HG03066 (cell line): Measurements from ENCODE around the gene USP10.

Experiments used
- ATAC-seq: cut with Tn5 transposase; IDR thresholded peaks from one replicate; pipeline ENCODE4 v1.9.1; 2021; ENCODE audit warnings: low read depth; ENCODE audit not compliant: unreplicated experiment

The USP10 gene

DNA sequence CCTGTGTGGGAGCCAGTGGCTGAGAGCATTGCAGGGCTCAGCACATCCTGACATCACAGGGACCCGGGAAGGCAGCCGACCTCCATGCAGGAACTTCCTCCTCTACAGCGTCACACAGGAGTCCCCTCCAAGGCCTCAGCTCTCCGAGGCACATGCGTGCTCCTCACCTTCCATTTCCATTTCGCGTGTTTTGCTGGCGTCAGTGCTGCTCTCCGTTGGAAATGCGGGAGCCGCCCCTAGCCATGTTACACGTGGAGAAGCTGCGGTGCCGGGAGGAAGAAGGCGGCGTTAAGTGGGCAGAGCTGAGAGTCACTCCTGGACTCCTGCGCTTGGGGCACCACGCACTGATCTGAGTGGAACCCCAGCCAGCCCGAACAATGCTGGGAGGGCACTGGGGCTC, 94.8 kb downstream of the USP10 start:
- no peak for ATAC-seq

DNA sequence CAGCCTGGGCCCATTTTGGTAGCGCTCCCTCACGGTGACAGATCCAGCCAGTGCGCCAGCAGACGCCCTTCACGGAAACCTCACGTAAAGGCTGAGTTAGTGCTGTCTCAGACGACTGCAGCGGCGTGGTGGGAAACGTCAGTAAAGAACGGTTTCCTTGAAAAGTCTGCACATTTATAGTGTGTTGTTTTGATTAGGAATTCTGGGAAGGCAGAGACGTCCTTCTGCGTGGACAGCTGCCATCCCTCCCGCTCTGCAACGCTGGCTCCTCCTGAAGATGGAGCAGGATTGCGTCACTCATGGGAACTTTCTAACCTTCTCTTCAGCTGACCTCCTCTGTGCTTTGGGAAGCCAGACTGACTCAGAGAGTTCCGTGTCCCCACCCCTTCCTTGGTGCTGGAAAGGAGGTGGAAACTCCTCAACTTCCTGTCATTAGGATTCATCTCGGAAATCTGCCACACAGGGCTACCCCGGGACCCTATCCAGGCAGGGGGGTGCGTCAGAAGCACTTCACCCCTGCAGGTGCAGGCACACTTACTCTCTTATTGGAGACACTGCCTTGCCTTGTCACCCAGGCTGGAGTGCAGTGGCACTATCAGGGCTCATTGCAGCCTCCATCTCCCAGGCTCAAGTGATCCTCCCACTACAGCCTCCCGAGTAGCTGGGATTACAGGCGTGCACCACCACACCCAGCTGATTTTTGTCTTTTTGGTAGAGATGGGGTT, 95.7 kb downstream of the USP10 start:
- no peak for ATAC-seq

DNA sequence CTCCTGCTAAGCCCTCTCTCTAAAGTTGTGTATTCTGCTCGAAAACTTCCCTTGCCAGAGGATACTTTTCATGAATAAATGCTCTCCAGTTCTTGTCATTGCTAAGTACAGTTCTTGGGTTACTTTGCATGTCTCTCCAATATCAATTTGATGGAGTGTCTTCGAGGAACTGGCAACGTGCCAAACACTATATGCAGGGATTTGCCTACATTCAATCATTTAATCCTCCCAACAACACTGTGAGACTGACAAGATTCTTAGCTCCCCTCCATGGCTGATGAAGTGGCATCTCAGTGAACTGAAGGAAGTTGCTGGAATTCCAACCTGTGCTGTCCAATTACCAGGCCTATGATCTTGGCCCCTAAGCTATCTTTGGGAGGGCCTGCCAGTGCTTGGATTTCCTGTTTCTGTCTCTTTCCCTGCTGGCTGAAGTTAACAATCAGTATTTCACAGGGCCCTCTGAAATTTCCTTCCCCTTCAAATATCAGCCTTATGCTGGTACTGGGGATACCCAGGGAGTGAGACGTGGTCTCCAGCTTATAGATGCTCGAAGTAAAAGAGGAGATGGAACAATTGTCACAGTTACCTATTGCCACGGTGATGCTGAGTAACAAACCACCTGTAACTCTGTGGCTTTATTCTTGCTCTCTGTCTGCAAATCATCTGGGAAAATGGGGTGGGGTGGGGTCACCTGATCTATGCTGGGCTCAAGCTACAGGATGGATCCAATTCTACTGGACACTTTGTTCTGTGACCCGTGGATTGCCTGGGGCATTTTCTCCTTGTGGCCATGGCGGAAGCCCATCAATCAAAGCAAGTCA, 100.6 kb downstream of the USP10 start:
- no peak for ATAC-seq

DNA sequence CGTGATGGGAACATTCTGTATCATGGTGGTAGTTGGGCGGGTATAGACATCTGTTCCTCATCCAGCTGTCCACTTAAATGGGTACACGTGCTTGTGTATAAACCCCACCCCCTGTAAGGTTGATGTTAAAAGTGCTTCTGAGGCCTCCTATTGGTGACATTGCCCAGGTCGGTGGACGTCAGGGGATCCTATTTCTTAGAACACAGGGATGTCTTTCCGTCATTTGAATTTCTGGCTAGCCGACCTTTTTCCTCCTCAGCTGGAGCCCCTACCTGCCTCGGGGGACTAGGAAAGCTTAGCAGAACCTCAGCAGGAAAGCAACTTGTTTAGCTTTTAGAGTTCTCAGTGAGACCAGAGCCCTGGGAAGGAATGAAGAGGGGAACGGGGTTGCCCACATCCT, 103.3 kb downstream of the USP10 start:
- ATAC-seq: no peak

DNA sequence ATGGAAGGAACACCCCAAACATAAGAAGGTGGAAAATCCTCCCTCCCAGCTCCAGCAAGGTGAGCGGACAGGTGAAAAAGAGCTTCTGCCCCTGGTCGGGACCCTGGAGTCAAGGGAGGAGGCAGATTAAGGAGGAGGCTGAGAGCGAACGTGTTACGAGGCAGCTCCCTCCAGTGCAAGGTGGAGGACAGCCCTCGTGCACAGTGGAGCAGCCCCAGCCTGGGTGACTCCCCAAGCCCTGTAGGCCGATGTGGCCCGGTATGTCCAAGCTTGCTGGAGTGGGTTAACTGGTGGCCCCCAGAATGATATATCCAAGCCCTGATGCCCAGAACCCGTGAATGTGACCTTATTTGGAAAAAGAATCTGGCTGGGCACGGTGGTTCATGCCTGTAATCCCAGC, 104.5 kb downstream of the USP10 start:
- ATAC-seq: no peak

DNA sequence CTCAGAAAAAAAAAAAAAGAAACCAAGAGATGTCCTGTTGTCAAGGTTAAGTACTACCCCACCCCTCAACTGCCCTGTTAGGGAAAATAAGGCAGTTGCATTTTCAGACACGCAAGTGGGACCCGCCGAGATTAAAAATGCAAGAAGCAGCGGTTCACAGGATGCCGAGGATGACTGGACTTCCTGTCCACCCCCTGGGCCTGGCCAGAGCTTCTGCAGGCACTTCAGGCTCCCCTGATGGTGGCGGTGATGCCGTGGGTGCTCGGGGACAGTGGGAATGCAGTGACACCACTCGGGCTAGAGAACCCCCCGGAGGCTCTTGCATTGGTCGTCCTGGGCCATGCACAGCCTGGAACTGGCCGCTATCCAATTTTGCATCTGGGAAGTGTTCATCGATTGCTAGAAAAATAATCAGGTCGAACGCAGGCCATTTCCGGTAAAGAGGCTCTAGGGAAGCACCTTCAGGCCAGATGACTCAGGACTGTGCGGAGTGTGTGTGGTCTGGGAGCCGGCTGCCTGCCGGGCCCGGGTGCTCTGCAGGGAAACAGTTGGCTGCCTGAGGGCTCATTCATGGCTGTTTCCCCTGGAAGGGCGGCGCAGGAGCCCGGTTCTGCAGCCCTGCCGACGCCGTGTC, 106.6 kb downstream of the USP10 start:
- no peak for ATAC-seq

DNA sequence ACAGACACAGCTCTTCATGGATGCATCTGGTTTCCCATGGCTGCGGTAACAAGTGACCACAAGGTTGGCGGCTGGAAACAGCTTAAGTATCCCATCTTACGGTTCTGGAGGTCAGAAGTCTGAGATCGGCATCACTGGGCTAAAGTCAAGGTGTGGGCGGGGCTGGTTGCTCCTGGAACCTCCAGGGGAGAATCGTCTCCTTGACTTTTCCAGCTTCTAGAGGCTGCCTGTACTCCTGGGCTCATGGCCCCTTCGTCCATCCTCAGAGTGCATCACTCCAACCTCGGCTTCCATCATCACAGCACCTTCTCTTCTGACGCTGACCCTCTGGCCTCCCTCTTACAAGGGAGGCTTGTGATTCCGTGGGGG, 107.1 kb downstream of the USP10 start:
- ATAC-seq: no peak

DNA sequence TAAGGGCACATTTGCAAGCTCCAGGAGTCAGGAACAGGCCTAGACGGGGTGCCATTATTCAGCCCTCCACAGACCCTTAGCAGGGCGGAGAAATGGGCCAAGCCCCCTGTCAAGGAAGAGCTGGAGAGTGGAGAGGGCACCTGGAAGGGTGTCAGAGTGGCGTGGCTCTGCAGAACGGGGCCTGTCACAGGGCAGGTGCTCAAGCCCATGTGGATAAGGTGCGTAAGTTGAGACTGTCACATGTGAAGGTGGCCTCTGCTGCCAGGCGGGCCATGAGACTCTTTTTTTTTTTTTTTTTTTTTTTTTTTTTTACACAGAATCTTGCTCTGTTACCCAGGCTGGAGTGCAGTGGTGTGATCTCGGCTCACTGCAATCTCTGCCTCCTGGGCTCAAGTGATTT, 108.0 kb downstream of the USP10 start:
- ATAC-seq: no peak

DNA sequence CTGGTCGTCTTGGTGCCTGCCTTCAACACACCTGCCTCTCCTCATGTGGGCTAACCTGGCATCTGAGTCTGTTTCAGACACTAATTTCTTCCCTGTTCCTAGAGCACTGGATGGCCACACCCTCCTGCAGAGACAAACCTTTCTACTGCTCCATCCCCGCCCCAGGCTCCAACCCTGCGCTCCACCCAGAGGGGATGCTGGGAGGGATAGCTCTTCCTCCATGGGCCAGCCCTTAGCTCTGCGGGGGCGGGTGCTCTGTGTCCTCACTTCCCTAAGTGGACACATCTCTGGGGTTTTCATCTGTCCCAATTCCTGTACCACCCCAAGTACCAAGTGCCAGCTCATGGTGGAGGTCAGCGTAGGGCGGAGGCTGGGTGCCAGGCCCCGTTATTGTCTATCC, 109.0 kb downstream of the USP10 start:
- ATAC-seq: no peak

DNA sequence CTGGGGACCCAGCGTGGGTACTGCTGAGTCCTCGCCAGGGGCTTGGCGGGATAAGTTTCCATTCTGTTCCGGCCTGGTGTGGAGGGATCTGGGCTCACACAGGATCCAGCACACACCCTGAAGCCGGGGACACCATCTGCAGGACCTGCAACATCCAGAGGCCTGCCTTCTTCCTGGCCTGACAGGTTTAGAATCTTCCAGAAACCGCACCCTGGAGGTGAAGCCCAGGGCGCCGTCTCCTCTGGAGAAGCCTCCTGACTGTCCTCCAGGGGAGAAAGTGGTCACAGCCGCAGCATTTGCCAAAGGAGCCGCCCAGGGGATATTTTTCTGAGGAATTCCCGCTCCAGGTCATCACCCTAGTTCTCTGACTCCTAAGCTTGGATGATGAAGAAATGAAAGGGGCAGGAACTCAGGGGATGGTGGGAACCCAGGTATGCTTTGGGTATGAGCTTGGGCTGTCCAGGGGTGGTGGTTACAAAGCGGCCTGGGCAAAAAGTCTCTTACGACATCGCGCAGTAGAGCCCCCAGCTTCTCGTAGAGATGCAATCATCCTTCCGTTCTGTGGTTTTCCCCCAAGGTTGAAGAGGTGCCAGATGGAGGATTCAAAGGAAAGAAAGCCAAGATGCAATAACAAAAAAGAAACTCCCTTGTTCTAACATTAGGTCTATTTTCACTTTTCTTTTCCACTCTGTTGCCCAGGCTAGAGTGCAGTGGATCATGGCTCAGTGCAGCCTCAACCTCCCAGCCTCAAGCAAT, 110.9 kb downstream of the USP10 start:
- ATAC-seq: no peak

DNA sequence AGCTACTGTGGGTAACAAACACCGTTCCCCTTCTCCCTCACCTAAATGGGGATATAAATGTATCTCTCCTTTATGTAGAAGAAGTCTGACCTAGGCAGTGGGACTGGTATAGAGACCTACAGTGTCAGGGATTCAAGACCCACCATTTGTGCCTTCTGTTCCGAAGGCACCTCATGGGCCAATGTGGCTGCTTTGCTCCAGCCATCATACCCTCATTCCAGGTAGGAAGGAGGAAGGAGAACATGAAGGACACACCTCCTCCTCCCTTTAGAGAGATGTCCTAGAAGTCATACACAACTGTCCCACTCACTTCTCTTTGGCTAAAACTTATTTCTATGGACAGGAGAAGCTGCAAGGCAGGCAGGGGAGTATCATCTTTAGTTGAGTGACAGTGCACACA, 111.7 kb downstream of the USP10 start:
- ATAC-seq: no peak

DNA sequence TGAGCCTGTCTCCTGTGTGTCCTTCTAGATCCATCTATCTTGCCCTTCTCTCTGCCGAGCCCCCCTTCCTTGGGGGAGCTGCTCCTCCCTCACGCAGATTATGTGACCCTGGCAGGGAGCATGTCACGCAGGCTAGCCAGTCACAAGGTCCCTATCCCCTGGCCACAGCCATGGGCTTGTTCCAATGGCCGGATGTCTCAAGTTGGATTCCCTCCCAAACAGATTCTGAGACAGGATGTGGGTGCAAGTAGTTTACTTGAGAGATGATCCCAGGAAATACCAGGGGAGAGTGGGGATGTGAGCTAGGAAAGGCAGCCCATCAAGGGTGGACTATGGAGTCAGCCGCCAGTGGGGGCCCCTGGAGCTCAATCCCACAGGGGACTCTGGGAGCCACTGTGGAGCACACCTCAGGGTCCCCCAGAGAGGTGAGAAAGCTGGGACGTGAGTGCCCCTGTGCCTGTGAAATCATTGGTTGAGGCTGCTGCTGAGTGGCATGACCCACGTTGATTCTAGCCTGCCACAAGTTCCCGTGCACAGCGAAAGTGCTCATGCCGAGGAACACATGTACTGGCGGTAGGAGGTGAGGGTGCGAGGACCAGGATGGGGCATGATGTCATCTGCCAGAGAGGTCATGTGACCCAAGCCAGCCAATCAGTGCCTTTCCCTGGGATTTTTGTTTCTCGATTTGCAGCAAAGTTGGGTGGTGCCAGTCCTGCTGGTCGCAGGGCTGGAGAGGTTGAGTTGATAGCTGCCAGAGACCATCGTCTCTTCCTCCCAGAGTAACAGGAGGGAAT, 113.5 kb downstream of the USP10 start:
- no peak for ATAC-seq

DNA sequence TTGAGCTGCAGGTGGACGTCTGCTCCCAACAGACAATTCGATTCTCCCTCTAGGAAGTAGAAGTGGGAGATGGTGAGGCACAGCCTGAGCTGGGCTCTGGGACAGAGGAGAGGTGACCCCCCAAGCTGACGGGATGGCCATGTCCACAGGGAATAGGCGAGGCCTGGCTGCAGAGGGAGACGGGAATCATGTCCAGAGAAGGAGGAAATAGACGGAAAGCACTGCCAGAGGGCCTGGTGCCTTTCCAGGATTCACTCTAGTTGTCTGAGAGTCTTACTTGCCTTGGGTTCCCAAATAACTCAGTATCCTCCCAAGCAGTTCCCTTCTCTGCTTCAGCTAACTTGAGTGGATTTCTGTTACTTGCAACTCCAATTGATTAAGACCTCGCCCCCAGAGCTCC, 115.7 kb downstream of the USP10 start:
- no peak for ATAC-seq

DNA sequence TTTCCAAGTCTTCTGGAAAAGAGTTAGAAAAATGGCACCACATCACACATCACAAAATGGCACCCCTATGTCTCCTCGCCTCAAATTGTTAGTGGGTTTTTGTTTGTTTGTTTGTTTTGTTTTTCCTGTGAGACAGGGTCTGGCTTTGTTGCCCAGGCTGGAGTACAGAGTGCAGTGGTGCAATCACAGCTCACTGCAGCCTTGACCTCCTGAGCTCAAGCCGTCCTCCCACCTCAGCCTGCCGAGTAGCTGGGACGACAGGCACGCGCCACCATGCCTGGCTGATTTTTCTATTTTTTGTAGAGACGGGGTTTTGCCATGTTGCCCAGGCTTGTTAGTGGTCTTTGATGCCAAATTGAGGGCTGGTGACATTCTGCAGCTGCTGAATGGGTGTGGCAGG, 116.2 kb downstream of the USP10 start:
- no peak for ATAC-seq

DNA sequence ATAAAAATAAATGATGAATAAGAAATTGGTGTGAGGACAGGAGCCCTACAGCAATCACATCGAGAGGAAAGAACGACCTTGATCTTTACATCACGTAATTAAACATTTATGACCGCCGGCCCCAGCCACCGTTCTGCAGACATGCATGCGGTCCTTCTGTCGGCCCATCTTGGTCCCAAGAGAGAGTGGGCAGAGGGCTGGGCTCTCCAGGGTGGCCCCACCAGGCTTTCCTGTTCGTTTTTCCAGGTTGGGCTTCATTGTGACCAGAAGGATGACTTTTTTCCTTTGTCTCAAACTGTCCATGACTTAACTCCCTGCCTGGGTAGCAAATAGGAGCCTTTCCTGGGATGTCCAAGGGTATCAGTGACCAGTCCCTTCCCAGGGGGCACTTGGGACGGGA, 116.7 kb downstream of the USP10 start:
- ATAC-seq: no peak

DNA sequence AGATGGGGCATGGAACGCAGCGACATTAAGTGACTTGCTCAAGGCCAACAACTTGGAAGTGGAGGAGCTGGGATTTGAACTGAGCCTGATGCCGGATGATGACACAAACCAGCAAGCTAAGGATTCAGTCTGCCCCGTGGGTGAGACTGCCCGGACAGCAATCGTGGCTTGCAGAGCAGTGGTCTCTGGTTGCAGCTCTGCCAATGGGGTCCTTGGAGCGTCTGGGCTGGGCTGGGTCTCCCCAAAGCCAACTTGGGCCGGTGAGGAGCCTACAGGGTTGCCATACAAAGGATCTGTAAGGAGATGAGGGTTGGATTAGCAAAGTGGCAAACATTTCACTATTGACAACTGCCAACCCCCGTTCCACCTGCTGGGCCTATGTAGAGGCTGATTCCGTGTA, 117.4 kb downstream of the USP10 start:
- ATAC-seq: no peak

DNA sequence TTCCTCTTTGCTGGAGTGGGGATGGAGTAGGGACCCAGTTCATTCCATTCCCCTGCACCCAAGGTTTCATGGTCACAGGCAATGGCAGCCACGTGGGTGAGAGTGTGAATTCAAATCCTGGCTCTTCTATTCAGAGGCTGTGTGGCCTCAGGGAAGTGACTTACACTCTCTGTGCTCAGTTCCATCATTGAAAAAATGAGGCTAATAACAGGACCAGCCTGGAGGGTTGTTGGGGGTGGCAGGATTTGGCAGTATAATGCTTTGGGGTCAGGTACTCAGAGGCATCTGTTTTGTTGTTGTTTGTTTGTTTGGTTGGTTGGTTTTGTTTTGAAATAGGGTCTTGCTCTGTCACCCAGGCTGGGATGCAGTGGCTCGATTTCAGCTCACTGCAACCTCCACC, 117.8 kb downstream of the USP10 start:
- ATAC-seq: no peak

DNA sequence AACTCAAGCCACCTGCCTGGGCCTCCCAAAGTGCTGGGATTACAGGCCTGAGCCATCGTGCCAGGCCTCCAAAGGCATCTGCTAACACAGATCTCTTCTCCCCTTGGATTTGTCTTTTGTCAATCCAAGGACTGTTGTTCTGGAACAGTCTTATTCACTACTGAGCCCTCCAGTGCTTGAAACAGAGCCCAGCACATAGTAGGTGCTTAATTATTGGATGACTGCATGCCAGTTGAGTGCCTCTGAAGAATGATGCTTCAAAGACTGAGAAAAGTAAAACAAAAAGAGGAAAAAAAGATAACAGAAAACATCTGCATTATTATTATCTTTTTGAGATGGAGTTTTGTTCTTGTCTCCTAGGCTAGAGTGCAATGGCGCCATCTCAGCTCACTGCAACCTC, 118.3 kb downstream of the USP10 start:
- ATAC-seq: no peak

DNA sequence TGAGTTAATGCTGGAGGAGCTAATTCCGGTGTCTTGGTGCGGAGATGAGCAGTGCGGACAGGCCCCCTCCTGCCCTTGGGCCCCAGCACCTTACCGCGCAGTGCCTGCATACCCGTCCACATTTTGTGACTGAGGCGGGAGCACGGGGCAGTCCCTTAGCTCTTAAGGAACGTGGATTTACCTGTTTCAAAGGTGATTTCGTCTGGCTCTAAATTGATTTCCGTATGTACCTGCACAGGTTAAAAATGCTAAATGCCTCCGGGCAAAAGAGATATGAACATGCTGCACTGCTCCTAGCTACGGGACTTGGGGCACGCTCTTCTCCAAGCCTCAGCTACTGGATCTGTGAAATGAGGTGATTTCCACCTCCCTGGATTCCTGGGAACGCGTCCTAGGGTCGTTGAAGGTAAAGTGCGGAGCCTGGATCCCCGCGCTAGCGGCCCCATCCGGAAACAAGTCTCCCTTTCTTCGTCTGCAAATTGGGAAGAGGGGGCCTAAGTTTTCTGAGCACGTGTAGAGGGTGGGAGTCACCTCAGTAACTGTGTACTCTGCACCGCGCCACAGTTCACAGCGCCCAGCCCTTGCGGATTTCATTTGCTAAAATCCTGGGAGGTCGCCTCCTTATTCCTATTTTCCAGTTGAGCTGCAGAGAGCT, 119.3 kb downstream of the USP10 start:
- no peak for ATAC-seq
